ENCODE results near the gene OVOL2.
"Not testable (repeated sequence)": the region's sequence is repeated elsewhere in the genome, so short reads cannot be mapped to it uniquely, and the experiment has no call there.

The OVOL2 gene

GRCh38 chr20:18057101-18057993, at the start of gene OVOL2:
TSS of gene OVOL2 (minus strand) at chr20:18057916. CDS start at chr20:18057634, 282 bp downstream.
- no peak for DNase-seq

- no peak for DNase-seq
These were observed 45.8 kb upstream of the OVOL2 start for GRCh38 chr20:18103497-18103896.

- DNase-seq = no peak
These were observed 43.6 kb upstream of the OVOL2 start for GRCh38 chr20:18101125-18101810.

GRCh38 chr20:18100569-18100968, 42.9 kb upstream of the OVOL2 start:
- DNase-seq = not testable (repeated sequence)

GRCh38 chr20:18094191-18094590, 36.5 kb upstream of the OVOL2 start:
- DNase-seq = no peak

GRCh38 chr20:18093388-18093787, 35.7 kb upstream of the OVOL2 start:
- DNase-seq = no peak

GRCh38 chr20:18092890-18093289, 35.2 kb upstream of the OVOL2 start:
- no peak for DNase-seq

- no peak for DNase-seq
These were observed 33.9 kb upstream of the OVOL2 start for GRCh38 chr20:18091623-18092022.

GRCh38 chr20:18090477-18090876, 32.8 kb upstream of the OVOL2 start:
- no peak for DNase-seq

- DNase-seq = no peak
These were observed 32.3 kb upstream of the OVOL2 start for GRCh38 chr20:18090044-18090443.

GRCh38 chr20:18088841-18089240, 31.1 kb upstream of the OVOL2 start:
- not testable (repeated sequence) for DNase-seq

GRCh38 chr20:18088298-18088697, 30.6 kb upstream of the OVOL2 start:
- not testable (repeated sequence) for DNase-seq

- DNase-seq = no peak
These were observed 29.3 kb upstream of the OVOL2 start for GRCh38 chr20:18087054-18087453.

- not testable (repeated sequence) for DNase-seq
These were observed 23.1 kb upstream of the OVOL2 start for GRCh38 chr20:18080836-18081235.

- DNase-seq = no peak
These were observed 22.1 kb upstream of the OVOL2 start for GRCh38 chr20:18079756-18080353.

- DNase-seq = no peak
These were observed 19.4 kb upstream of the OVOL2 start for GRCh38 chr20:18077157-18077556.

GRCh38 chr20:18072532-18072931, 14.8 kb upstream of the OVOL2 start:
- DNase-seq = no peak

- DNase-seq = no peak
These were observed 9.0 kb upstream of the OVOL2 start for GRCh38 chr20:18066421-18067333.

- no peak for DNase-seq
These were observed 6.0 kb upstream of the OVOL2 start for GRCh38 chr20:18063676-18064075.

GRCh38 chr20:18059603-18060002, 1.9 kb upstream of the OVOL2 start:
- DNase-seq = no peak

GRCh38 chr20:18058661-18059467, 1.1 kb upstream of the OVOL2 start:
- DNase-seq = no peak

GRCh38 chr20:18057994-18058349, 256 bp upstream of the OVOL2 start:
- no peak for DNase-seq

Measured in stimulated activated CD4-positive, alpha-beta T cell treated with anti-CD3 and anti-CD28 coated beads, Interleukin-2, amount 100 ng/mL, for 48 hours (primary cell).